ENCODE data around the gene GATB.

GATB gene

DNA sequence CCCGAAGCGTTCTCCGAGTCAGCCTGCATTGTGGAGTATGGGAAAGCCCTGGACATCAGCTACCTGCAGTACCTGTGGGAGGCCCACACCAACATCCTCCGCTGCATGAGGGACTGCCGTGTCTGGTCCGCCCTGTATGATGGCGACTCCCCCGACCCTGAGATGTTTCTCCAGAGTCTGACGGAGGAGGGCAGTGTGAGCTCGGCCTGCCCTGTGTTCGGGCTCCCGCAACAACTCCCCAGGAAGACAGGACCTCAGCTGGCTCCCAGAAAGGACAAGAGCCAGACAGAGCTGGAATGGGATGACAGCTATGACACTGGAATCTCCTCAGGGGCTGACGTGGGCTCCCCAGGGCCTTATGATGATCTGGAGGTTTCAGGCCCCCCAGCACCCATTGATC, 111.3 kb downstream of the GATB start:
- TF ChIP-seq, protein P1, sequence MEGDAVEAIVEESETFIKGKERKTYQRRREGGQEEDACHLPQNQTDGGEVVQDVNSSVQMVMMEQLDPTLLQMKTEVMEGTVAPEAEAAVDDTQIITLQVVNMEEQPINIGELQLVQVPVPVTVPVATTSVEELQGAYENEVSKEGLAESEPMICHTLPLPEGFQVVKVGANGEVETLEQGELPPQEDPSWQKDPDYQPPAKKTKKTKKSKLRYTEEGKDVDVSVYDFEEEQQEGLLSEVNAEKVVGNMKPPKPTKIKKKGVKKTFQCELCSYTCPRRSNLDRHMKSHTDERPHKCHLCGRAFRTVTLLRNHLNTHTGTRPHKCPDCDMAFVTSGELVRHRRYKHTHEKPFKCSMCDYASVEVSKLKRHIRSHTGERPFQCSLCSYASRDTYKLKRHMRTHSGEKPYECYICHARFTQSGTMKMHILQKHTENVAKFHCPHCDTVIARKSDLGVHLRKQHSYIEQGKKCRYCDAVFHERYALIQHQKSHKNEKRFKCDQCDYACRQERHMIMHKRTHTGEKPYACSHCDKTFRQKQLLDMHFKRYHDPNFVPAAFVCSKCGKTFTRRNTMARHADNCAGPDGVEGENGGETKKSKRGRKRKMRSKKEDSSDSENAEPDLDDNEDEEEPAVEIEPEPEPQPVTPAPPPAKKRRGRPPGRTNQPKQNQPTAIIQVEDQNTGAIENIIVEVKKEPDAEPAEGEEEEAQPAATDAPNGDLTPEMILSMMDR (IDR thresholded peaks at IDR 0.05): no peak

DNA sequence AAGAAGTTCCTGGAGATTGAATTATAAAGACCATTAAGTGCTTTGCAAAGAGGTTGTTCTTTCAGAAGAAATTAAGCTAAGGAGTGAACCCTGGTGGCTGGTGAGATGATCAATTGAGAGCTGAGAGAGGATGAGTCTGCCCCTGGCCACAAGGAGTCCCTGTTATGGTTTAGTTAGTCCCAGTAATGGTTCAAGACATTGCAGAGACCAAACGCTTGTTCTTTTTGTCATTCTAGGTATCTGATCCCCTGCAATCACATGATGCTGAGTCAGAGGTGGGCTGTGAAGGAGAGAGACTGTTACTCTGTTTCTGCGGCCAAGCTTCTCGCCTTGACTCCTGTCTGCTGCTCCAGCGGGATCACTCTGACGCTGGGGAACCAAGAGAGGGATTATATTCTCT, 114.5 kb downstream of the GATB start:
- TF ChIP-seq, protein P1 (IDR thresholded peaks at IDR 0.05): no peak

DNA sequence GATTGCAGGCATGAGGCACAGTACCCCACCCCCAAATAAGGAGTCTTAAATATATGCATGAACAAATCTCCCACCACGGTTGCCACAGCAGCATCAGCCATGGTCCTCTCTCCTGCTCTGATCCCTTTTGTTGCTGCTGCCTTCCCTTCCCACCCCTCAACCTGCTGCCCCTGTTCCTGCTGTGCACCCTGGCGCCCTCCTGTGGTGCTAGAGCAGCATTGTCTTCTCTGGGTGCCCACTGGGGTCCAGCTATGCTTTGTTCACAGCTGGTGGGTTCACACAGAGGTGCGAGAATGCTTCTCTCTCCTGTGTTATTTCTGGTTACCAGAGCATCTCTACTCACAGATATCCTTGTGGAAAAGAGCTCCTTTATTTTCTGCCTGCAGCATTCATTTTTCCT, 116.2 kb downstream of the GATB start:
- TF ChIP-seq, protein P1 (IDR thresholded peaks at IDR 0.05): peak; percentile 37; the same call in 1 of the 2 replicates

DNA sequence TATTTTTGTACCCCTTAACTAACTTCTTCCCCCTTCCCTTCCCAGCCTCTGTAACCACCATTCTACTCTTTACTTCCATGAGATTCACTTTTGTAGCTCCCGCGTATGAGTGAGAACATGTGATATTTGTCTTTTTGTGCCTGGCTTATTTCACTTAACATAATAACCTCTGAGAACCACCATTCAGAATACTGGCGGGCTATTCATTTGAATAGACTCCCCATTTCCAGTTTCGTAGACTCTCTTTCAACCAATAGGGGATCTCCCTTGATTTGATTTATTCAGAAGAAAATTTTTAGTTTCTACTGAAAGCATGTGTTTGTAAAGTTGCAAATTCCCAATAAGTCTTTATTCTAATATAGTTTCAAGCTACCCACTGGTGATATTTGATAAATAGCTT, 117.2 kb downstream of the GATB start:
- TF ChIP-seq, protein P1 (IDR thresholded peaks at IDR 0.05): no peak

DNA sequence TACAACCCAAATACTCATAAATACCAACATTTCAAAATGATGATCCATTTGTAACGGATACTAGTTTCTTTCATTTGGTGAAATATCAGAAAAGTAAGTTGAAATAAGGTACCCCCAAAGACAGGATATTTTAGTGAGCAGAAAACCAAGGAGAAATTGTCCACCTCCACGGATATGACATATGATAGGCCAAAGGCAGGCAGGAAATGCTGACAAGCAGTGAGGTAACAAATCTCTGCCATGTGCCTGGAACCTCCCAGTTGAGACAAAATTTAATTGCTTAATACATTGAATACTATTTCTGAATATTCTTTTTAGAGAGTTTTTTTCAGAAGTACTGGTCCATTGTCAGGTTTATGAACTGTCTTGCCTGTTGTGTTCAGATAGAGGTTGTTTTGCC, 118.8 kb downstream of the GATB start:
- TF ChIP-seq, protein P1 (IDR thresholded peaks at IDR 0.05): no peak

DNA sequence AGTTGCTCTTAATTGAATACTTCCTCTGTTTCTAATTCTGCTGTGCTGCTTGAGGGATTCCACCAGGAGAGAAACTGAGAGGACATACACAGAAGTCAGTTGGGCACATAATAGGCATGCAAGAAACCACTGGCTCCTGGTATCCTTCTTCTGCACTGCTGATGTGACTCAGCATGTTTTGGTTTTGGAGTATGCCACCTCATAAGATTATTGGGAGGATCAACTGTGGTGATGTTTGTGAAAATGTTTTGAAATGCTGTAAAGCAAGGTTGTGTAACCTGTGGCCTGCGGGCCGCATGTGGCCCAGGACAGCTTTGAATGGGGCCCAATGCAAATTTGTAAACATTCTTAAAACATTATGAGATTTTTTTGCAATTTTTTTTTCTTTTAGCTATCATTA, 119.6 kb downstream of the GATB start:
- TF ChIP-seq, protein P1 (IDR thresholded peaks at IDR 0.05): no peak

DNA sequence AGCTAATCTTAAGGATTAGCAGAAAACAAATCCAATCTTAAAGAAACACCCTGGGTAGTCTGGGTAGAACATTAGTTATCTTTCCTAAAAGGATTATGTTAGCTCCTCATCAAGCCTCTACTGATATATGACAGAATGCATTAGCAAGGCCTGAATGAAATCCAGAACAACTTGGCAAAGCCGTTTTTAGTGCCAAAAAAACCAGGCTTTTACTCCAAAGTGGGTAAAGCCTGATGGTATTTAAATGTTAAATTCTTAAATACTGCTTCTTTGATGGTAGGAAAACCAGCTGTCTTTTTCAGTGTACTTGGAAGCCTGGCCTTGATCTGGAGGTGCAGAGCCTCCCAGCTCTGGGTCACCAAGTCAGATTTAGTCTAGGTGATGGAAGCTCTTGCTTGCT, 120.4 kb downstream of the GATB start:
- TF ChIP-seq, protein P1 (IDR thresholded peaks at IDR 0.05): no peak

DNA sequence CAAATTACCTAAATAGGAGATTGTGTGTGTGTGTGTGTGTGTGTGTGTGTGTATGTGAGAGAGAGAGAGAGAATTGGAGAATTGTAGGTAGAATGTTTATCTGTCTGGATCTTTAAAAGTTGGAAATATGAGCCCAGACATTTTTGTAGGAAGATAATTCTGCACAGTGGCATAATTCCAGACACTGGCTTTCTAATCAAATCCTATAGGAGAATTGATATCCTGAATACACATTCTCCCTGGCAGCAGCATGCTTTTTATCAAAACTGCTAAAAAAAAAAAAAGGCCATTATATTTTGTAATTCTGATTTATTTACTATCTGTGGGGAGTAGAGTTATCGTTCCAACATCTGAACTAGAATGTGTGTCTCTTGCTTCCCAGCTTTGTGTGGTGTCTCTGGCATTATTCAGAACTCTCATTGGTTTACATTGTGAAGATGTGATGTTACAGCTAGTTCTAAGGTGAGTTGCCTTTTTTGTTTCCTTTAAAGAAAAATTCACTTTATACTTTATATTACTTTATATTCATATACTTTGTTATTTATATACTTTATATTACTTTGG, 122.4 kb downstream of the GATB start:
- TF ChIP-seq, protein P1 (IDR thresholded peaks at IDR 0.05): no peak
